RPMI7951 (cell line): ENCODE data around the gene RARS2. TPM values are rescaled to one million over a fixed set of nuclear protein-coding genes. Genes with fewer than 3 reads are reported as not detected.
"Not testable (repeated sequence)": the region's sequence is repeated elsewhere in the genome, so short reads cannot be mapped to it uniquely, and the experiment has no call there.

ENCODE experiments used
- DNase-seq: peaks from one replicate; pipeline ENCODE4 v3.0.0-alpha.2; 2012; ENCODE audit warnings: low read depth
- total RNA-seq: library from RNA; depleted of rRNA; stranded (reverse); fragments of >200 nt; shearing (Covaris generic); gene quantifications from 2 replicates; pipeline ENCODE4 v1.2.3, GENCODE V29; 2014; rRNA removed

RARS2 gene
- 34.7 and 40.4 TPM in 2 replicates for total RNA-seq

GRCh38 chr6:87589693-87590416 is at the start of gene RARS2, which contains the start of gene ORC3:
Gene RARS2 (minus strand): TSS chr6:87589987. CDS start chr6:87589957, 30 bp downstream.
Gene ORC3 (plus strand): TSS chr6:87590135. CDS start chr6:87590169, 34 bp downstream.
- peak; percentile 92 for DNase-seq

- DNase-seq: no peak
Measured at GRCh38 chr6:87639373-87639772, 49.6 kb upstream of the RARS2 start.

GRCh38 chr6:87637106-87637505 is 47.3 kb upstream of the RARS2 start:
- DNase-seq: no peak

GRCh38 chr6:87636315-87636714 is 46.5 kb upstream of the RARS2 start:
- DNase-seq: no peak

GRCh38 chr6:87633851-87634250 is 44.1 kb upstream of the RARS2 start:
- DNase-seq: no peak

GRCh38 chr6:87630746-87631145 is 41.0 kb upstream of the RARS2 start:
- DNase-seq: no peak

GRCh38 chr6:87628881-87629280 is 39.1 kb upstream of the RARS2 start:
- DNase-seq: no peak

- no peak for DNase-seq
Measured at GRCh38 chr6:87628424-87628823, 38.6 kb upstream of the RARS2 start.

- DNase-seq: no peak
Measured at GRCh38 chr6:87623248-87623647, 33.5 kb upstream of the RARS2 start.

- DNase-seq: no peak
Measured at GRCh38 chr6:87618531-87618930, 28.7 kb upstream of the RARS2 start.

- DNase-seq: no peak
Measured at GRCh38 chr6:87617405-87617804, 27.6 kb upstream of the RARS2 start.

GRCh38 chr6:87613018-87613417 is 23.2 kb upstream of the RARS2 start:
- not testable (repeated sequence) for DNase-seq

- DNase-seq: no peak
Measured at GRCh38 chr6:87608802-87609201, 19.0 kb upstream of the RARS2 start.

- no peak for DNase-seq
Measured at GRCh38 chr6:87606199-87606598, 16.4 kb upstream of the RARS2 start.

GRCh38 chr6:87600576-87600975 is 10.8 kb upstream of the RARS2 start:
- DNase-seq: no peak

GRCh38 chr6:87590990-87591389 is 1.2 kb upstream of the RARS2 start:
- DNase-seq: peak; percentile 4

- DNase-seq: no peak
Measured at GRCh38 chr6:87590417-87590880, 662 bp upstream of the RARS2 start.

- DNase-seq: no peak
Measured at GRCh38 chr6:87588756-87589407, 905 bp downstream of the RARS2 start.

GRCh38 chr6:87586371-87587077 is 3.3 kb downstream of the RARS2 start:
- DNase-seq: no peak

- DNase-seq: no peak
Measured at GRCh38 chr6:87583822-87584221, 6.0 kb downstream of the RARS2 start.

GRCh38 chr6:87575423-87575822 is 14.4 kb downstream of the RARS2 start:
- no peak for DNase-seq

GRCh38 chr6:87574237-87574804 is 15.5 kb downstream of the RARS2 start:
- DNase-seq: no peak
